HG03103 (cell line): ENCODE data around the gene WDR20.
"Not testable (repeated sequence)": the region's sequence is repeated elsewhere in the genome, so short reads cannot be mapped to it uniquely, and the experiment has no call there.

ENCODE experiments used
- ATAC-seq: cut with Tn5 transposase; IDR thresholded peaks from one replicate; pipeline ENCODE4 v1.9.1; 2021; ENCODE audit warnings: low read depth; ENCODE audit not compliant: unreplicated experiment

Gene WDR20

DNA sequence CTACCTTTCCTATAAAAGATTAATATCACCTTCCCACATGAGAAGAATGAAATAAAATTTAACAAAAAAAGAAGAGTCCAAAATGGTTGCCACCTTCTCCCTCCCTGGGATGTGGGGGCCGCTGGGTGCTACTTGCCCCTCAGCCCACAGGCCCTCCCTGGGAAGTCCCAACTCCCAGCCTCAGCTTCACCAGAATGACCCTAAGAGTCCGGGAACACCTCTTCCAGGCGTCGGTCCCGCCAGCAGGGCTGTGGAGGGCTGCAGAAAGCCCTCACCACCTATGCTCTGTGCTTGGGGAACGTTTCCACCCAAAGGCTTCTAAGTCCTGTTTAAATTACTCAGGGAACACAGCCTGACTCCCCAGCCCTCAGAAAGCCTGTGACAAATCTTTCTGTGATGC, 93.4 kb downstream of the WDR20 start:
- ATAC-seq = no peak

DNA sequence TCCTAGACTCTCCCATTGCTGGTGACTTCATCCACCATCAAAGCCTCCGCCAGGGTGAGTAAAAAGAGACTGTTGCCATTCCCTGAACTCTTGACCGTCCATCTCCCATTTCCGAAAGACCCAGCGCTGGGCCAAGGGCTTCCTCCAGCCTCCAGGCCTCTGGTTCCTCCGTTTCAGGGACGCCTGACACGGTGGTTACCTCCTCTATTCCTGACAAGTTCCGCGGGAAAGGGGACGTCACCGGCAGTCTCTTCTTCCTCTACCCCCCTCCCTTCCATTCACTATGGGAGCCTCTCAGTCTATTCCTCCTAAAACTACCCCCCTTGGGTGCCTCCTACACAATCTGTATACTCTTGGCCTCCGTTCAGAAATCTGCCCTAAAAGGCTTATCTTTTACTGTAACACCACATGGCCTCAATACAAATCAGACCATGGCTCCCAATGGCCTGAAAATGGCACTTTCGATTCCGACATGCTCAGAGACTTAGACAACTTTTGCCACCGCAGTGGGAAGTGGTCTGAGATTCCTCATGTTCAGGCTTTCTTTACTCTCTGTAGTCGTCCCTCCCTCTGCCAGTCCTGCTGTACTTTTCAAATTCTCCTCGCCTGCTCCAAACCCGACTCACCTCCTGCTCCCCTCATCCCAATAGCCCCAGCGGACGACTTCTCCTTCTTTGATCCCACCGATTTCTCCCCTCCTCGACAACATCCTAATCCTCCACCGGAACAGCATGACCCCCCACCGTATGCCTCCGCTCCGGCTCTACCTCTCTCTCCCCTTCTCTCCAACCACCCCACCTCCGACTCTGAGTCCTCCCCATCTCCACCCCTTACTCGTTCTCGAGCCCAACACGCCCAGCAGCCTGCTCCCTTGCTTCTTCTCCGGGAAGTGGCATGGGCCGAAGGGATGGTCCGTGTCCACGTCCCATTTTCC, 94.9 kb downstream of the WDR20 start:
- no peak for ATAC-seq

DNA sequence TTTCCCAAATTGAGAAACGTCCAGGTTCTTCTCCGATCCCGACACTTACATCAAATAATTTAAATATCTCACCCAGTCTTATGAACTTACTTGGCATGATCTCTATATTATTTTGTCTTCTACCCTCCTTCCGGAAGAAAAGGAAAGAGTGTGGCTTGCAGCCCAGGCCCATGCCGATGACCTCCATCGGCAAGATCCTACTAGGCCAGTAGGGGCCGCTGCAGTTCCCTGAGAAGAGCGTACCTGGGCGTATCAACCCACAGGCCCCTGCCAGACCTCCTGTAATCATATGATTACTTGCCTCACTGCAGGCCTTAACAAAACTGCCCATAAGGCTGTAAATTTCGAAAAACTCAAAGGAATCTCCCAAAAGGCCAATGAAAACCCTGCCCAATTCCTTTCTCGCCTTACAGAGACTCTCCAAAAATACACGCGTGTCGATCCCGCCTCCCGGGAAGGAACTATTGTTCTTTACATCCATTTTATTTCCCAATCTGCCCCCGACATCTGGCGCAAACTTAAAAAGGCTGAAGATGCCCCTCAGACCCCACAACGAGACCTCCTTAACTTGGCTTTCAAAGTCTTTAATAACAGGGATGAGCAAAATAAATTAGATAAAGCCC, 95.7 kb downstream of the WDR20 start:
- peak; percentile 60 for ATAC-seq

DNA sequence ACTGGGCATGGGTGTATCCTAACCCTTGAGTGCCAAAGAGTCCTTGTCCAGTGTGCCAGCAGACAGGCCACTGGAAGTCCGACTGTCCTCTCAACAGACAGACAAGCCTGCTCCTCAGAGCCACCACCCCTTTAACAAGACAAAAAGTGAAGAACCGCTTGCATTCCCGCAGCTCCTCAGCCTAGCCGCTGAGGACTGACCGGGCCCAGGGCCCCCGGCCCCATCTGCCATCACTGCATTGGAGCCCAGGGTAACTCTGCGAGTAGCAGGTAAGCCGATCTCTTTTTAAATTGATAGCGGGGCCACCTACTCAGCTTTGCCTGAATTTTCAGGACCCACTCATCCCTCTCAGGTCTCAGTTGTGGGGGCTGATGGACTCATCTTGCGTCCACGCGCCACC, 96.3 kb downstream of the WDR20 start:
- no peak for ATAC-seq

DNA sequence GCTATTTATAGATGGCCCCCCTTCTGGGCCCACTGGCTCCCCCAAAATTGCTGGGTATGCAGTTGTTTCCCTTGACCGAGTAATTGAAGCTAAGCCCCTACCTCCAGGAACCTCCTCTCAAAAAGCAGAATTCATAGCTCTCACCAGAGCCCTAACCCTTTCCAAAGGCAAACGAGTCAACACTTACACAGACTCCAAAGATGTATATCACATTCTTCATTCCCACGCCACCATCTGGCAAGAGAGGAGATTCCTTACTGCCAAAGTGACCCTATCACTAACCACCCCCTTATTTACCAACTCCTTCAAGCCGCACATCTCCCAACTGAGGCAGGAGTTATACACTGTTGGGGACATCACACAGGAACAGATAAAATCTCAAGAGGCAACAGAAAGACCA, 98.4 kb downstream of the WDR20 start:
- ATAC-seq = no peak

DNA sequence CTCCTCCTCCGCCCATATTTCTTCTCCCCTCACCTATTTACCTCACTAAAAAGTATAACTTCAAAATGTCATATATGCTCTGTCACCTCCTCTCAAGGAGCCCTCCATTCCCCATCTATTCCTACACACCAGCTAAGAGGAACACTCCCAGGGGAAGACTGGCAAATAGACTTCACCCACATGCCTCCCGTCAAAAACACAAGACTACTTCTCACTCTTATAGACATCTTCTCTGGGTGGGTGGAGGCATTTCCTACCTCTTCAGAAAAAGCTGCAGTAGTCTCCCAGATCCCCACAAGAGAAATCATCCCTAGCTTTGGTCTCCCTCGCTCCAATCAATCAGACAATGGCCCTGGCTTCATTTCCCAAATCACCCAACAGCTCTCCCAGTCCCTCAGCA, 99.1 kb downstream of the WDR20 start:
- no peak for ATAC-seq

DNA sequence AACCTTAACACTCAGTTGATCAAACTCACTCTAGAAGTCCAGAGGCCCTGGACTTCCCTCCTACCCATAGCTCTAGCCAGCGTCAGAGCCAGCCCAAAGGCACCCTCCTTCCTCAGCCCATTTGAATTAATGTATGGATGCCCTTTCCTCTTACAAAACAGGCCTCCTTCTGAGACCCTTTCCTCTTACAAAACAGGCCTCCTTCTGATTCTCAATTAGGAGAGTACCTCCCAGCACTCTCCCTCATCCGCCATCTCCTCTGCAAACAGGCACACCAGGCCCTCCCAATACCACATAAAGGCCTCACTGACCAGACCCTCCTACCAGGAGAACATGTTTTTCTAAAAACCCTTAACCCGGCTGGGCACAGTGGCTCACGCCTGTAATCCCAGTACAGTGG, 99.5 kb downstream of the WDR20 start:
- ATAC-seq = no peak

DNA sequence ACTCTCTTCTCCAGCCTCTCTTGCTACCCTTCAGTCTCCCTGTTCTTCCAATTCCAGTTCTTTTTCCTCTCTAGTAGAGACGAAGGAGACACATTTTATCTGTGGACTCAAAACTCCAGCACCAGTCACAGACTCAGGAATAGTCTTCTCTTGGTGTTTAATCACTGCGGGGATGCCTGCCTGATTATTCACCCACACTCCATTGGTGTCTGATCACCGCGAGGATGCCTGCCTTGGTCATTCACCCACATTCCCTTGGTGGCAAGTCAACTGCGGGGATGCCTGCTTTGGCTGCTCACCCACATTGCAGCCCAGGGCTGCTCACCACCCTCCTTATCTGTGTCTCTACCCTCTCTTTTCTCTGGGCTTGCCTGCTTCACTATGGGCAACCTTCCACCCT, 100.8 kb downstream of the WDR20 start:
- ATAC-seq = not testable (repeated sequence)

DNA sequence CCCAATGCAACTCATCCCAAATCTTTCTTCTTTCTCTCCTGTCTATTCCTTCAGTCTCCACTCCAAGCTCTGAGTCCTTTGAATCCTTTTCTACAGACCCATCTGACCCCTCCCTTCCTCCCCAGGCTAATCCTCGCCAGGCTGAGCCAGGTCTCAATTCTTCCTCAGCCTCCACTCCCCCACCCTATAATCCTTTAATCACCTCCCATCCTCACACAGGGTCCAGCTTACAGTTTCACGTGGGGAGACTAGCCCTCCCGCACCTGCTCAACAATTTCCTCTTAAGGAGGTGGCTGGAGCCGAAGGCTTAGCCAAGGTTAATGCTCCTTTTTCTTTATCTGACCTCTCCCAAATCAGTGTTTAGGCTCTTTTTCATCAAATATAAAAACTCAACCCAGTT, 101.5 kb downstream of the WDR20 start:
- no peak for ATAC-seq

DNA sequence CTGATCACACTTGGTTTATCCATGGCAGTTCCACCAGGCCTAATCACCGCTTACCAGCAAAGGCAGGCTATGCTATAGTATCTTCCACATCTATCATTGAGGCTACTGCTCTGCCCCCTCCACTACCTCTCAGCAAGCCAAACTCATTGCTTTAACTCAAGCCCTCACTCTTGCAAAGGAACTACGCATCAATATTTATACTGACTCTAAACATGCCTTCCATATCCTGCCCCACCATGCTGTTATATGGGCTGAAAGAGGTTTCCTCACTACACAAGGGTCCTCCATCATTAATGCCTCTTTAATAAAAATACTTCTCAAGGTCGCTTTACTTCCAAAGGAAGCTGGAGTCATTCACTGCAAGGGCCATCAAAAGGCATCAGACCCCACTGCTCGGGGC, 104.1 kb downstream of the WDR20 start:
- ATAC-seq = not testable (repeated sequence)

DNA sequence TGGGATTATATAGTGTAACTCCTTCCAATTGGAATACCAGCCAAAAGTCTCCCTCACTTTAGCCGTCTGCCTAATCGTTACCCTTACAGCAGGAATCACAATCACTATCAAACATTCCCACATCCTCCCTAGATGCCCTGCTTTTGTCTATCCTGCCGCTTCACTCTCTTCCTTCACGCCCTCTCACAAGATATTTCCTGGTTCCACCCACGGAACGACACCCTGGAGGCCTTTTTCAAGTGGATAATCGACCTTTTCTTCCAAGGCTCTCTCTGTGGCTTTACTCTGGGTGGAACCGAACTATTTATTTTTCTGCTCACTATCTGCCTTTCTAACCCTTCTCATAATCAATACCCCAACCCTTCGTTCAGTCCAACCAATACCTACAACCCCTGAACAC, 106.4 kb downstream of the WDR20 start:
- no peak for ATAC-seq

DNA sequence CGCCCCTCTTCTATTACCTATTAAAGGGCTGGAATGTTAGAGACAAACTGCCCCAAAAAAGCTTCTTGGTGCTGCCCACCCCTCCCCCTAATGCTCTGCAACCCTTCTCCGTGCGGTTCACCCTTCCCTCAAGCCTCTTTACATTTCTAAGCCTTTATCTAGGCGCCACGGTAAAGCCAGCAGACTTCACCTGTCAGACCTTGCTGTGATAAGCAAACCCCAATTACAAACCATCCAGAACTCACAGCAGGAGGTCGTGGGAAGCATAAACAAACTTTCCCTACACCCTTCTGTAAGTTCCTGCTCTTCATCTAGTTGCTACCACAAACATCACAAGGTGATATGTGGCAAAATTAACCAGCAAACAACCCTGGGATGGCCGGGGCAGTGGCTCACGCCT, 108.4 kb downstream of the WDR20 start:
- no peak for ATAC-seq

DNA sequence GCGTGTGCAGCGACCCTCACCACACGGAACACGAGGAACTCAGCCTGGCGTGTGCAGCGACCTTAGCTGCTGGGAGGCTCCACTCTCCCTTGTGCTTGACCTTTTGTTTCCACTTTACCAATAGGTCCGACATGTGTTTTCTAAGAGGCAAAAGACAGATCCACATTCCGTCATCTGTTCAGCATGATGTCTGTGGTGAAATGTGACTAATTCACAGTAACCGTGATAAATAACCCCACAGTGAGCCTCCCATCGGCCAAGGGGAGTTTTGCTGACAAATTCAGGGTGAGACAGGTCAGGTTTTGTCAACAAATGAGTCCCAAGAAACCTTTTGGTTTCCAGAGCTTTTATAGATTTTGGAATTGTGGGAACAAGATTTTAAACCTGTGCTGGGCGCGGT, 109.3 kb downstream of the WDR20 start:
- no peak for ATAC-seq

DNA sequence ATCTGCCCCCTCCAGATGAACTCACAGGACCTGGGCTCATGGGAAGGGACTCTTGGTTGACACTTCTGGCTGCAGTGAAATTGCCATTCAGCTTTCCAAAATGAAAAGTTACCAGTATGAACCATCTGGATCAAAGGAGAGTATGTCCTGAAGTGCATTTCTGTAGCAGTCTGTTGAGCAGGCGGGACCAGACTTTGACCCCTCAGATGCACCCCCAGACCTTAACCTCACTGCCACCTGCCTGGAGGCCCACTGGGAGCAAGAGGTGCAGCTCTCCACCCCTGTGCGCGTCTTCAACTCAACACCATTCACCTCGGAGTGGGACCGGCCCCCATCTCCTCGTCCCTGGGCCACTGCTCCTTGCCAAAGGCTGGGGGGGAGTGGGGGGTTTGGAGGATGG, 110.3 kb downstream of the WDR20 start:
- ATAC-seq = no peak

DNA sequence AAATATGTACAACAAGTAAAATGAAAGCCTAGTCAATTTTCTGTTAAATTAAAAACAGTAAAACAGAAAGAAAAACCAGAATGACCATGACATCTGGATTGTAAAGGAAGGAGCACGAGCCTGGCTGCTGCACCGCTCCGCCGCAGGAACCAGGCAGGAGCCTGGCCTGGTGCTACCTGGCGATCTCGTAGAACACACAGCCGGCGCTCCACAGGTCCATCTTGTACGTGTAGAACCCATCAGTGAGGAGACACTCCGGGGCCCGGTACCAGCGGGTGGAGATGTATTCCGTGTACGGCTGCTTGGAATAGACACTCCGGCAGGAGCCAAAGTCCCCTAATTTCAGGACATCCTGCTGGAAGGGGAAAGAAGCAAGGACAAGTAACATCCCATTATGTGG, 110.9 kb downstream of the WDR20 start:
- no peak for ATAC-seq

DNA sequence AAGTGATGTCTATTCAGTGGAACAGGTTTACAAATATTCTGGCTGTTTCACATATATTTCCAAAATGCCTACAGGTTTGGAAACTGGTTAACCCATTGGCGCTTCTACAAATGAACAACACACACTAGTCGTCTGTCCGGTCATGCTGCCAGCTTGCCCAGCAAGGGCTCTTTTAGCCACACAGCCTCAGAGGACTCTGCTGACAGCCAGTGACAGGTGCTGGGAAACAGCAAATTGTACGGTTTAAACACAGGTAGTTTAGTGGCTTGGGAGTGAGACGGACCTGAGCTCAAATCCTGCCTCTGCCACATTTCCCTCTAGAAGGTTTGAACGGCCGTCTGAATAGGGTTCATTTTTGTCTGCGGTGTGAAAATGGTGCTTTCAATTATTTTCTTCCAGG, 111.5 kb downstream of the WDR20 start:
- no peak for ATAC-seq

DNA sequence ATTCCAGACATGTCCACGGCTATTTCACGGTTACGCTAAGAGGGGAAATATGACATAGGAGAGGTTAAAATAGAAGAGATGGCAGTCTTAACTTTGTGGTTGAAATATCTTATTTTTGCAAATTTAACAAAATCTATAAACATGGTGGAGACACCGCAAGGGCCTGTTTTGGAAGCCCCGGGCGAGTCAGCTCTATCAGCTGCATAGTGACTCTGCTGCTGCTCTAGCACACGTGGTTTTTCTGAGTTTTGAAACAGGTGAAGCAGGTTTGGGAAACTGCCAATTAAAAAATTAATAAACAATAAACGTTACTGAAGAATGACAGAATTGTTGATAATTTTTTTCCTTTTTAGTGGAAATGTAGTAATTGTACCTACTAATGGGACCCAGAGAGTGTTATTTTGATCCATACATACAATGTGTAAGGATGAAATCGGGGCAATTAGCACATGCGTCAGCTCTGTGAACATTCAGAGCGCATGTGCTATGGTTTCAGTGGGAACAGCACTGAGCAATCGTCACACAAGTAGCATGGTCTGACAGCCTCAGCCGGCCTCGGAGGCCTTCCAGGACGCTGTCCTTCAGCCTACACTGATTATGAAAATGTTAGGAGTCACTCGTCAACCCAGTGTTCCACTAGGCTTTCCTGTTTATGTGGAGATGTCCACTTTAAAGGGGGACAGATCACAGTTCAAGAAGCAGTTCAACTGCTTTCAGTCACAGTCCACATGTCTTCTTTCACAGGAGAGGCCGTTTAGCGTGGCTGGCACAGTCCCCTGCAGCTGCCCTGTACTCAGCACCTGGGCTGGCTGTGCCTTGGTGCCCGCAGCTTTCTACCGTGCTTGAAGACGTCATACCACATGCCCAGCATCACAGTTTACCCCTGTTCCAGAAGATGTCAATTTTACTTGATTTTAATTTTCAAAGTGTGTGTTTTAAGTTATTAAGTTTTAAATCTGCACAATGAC, 113.4 kb downstream of the WDR20 start:
- ATAC-seq = no peak

DNA sequence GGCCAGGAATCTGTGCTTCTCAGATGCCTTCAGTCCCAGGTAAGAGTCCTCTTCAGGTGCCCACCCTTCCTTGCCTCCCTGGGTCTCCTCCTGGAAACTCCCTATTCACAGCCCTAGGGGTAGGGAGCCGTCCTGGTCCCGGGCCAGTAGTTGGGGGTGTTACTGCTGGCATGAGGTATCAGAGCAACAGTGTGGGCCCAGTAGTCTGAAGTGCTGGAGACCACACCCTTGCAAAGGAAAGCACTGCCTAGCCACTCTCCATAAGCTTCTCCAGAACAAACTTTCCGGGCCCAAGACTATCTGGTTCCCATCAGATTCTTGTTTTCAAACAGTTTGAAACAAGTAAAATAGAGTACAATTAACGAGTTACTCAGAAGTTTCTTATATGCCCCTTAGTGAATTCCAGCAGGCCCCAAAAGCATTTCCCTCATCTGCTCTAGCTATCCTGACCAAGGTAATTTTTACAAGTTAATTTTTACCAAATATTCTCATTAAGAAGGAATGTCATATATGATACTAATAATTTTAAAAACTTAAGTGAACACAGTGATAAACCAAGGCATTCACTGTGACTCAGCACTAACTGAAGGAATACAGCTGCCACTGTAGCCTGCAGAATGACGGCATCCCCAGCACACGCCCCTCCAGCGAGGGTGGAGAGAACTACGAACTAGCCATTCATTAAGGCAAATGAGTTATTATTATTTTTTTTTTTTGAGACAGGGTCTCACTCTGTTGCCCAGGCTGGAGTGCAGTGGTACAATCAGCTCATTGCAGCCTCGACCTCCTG, 115.9 kb downstream of the WDR20 start:
- ATAC-seq = no peak

DNA sequence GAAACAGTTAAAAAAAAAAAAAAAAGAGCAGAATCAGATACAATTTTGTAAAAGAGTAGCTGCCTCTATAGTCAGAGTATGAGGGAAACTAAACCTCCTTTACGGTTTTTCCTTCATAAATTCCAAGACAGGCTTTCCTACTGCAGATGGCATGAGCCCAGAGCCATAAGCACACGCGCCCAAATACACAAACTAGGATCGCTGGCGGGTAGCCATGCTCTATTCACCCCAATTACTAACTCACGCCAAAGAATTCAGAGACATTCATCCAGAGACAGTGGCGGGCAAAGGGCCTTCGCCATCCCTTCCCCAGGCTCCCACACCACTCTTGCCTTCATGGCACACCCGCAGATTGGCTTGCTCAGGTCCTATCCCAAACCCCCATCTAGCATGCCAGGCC, 117.0 kb downstream of the WDR20 start:
- no peak for ATAC-seq

DNA sequence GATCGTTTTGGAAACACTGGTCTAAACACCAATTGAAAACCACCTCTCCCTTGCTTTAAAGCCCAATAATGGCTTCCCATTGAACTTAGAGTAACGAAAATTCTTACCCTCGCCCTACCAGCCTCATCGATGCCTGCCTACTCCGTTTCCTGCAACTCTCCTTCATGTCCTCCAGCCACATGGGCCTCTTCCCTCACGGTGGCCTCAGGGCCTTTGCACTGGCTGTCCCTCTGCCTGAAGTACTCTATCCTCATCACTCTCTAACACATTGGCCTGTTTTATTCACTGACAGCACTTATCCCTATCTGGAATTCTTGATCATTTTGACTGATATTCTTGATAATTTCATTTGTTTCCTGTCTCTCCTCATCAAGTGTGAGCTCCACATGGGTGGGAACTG, 118.4 kb downstream of the WDR20 start:
- no peak for ATAC-seq
